Measurements from ENCODE around the gene LTN1.
"Not testable (repeated sequence)": the region's sequence is repeated elsewhere in the genome, so short reads cannot be mapped to it uniquely, and the experiment has no call there.

Gene LTN1

GRCh38 chr21:28979092-28979491 lies 13.6 kb downstream of the LTN1 start:
- no peak for DNase-seq

GRCh38 chr21:28975397-28975796 lies 17.3 kb downstream of the LTN1 start:
- DNase-seq: no peak

GRCh38 chr21:28974531-28975227 lies 18.0 kb downstream of the LTN1 start:
- DNase-seq: no peak

GRCh38 chr21:28972398-28972797 lies 20.3 kb downstream of the LTN1 start:
- peak; percentile 18 for DNase-seq

- peak; percentile 88 for DNase-seq
Observed at GRCh38 chr21:28971171-28971570, 21.5 kb downstream of the LTN1 start.

- DNase-seq: no peak
Observed at GRCh38 chr21:28963831-28964230, 28.8 kb downstream of the LTN1 start.

- DNase-seq: no peak
Observed at GRCh38 chr21:28962465-28962864, 30.2 kb downstream of the LTN1 start.

GRCh38 chr21:28961927-28962326 lies 30.8 kb downstream of the LTN1 start:
- no peak for DNase-seq

- no peak for DNase-seq
Observed at GRCh38 chr21:28960245-28960644, 32.4 kb downstream of the LTN1 start.

- DNase-seq: no peak
Observed at GRCh38 chr21:28959367-28960099, 33.1 kb downstream of the LTN1 start.

- DNase-seq: no peak
Observed at GRCh38 chr21:28953247-28953646, 39.4 kb downstream of the LTN1 start.

GRCh38 chr21:28952686-28953085 lies 40.0 kb downstream of the LTN1 start:
- DNase-seq: no peak

- DNase-seq: no peak
Observed at GRCh38 chr21:28949318-28949717, 43.4 kb downstream of the LTN1 start.

GRCh38 chr21:28944296-28944695 lies 48.4 kb downstream of the LTN1 start:
- DNase-seq: no peak

- DNase-seq: no peak
Observed at GRCh38 chr21:28943631-28944030, 49.0 kb downstream of the LTN1 start.

- DNase-seq: no peak
Observed at GRCh38 chr21:28938726-28939125, 54.0 kb downstream of the LTN1 start.

- DNase-seq: no peak
Observed at GRCh38 chr21:28937737-28938136, 54.9 kb downstream of the LTN1 start.

- no peak for DNase-seq
Observed at GRCh38 chr21:28936721-28937120, 56.0 kb downstream of the LTN1 start.

- DNase-seq: no peak
Observed at GRCh38 chr21:28936036-28936435, 56.6 kb downstream of the LTN1 start.

- no peak for DNase-seq
Observed at GRCh38 chr21:28932717-28933116, 60.0 kb downstream of the LTN1 start.

GRCh38 chr21:28931708-28932372 lies 60.8 kb downstream of the LTN1 start:
- DNase-seq: not testable (repeated sequence)

- DNase-seq: no peak
Observed at GRCh38 chr21:28928578-28929420, 63.9 kb downstream of the LTN1 start.

- DNase-seq: no peak
Observed at GRCh38 chr21:28927130-28927529, 65.5 kb downstream of the LTN1 start.

Data from eye (tissue), 1 donor.